GM19452 (cell line): ENCODE results near the gene RBP7.
"Not testable (repeated sequence)": the region's sequence is repeated elsewhere in the genome, so short reads cannot be mapped to it uniquely, and the experiment has no call there.

Source experiments
- ATAC-seq: cut with Tn5 transposase; IDR thresholded peaks from one replicate; pipeline ENCODE4 v1.9.1; 2021; ENCODE audit not compliant: unreplicated experiment

RBP7 gene

GRCh38 chr1:9996624-9997582 lies at the start of gene RBP7:
Gene RBP7 (plus strand): TSS chr1:9997228. CDS start chr1:9997259, 31 bp downstream.
- no peak for ATAC-seq

- no peak for ATAC-seq
These were observed 39.3 kb upstream of the RBP7 start for GRCh38 chr1:9957726-9958125.

- no peak for ATAC-seq
These were observed 37.0 kb upstream of the RBP7 start for GRCh38 chr1:9960011-9960410.

GRCh38 chr1:9960706-9961562 lies 36.1 kb upstream of the RBP7 start:
- ATAC-seq: no peak

- ATAC-seq: no peak
These were observed 12.8 kb upstream of the RBP7 start for GRCh38 chr1:9984253-9984652.

GRCh38 chr1:9985001-9985400 lies 12.0 kb upstream of the RBP7 start:
- ATAC-seq: no peak

- ATAC-seq: no peak
These were observed 7.3 kb upstream of the RBP7 start for GRCh38 chr1:9989773-9990172.

GRCh38 chr1:9990944-9991343 lies 6.1 kb upstream of the RBP7 start:
- ATAC-seq: no peak

- ATAC-seq: no peak
These were observed 4.1 kb upstream of the RBP7 start for GRCh38 chr1:9992910-9993309.

GRCh38 chr1:9993561-9994075 lies 3.4 kb upstream of the RBP7 start:
- ATAC-seq: no peak

- ATAC-seq: no peak
These were observed 4.1 kb downstream of the RBP7 start for GRCh38 chr1:10001016-10001665.

GRCh38 chr1:10005248-10005647 lies 8.2 kb downstream of the RBP7 start:
- not testable (repeated sequence) for ATAC-seq

- no peak for ATAC-seq
These were observed 10.1 kb downstream of the RBP7 start for GRCh38 chr1:10007169-10007568.

- ATAC-seq: no peak
These were observed 17.0 kb downstream of the RBP7 start for GRCh38 chr1:10014016-10014415.

- ATAC-seq: no peak
These were observed 22.5 kb downstream of the RBP7 start for GRCh38 chr1:10019561-10019960.

- no peak for ATAC-seq
These were observed 23.1 kb downstream of the RBP7 start for GRCh38 chr1:10020086-10020485.

GRCh38 chr1:10020678-10021077 lies 23.6 kb downstream of the RBP7 start:
- not testable (repeated sequence) for ATAC-seq

- ATAC-seq: not testable (repeated sequence)
These were observed 25.0 kb downstream of the RBP7 start for GRCh38 chr1:10021992-10022391.

- no peak for ATAC-seq
These were observed 25.6 kb downstream of the RBP7 start for GRCh38 chr1:10022656-10023055.

GRCh38 chr1:10025354-10025753 lies 28.3 kb downstream of the RBP7 start:
- ATAC-seq: no peak

GRCh38 chr1:10027027-10027426 lies 30.0 kb downstream of the RBP7 start:
- ATAC-seq: no peak
